Germinal center (tissue), 1 donor: ENCODE results near the gene ULBP1.
"Not testable (repeated sequence)": the region's sequence is repeated elsewhere in the genome, so short reads cannot be mapped to it uniquely, and the experiment has no call there.

Experiments
- DNase-seq: peaks from one replicate; pipeline ENCODE4 v3.0.0; 2012; ENCODE audit warnings: mixed read lengths, low spot score

The ULBP1 gene

GRCh38 chr6:150005761-150006651, 42.3 kb downstream of the ULBP1 start:
- no peak for DNase-seq

- DNase-seq = peak; percentile 68
These were observed 43.3 kb downstream of the ULBP1 start for GRCh38 chr6:150006961-150007464.

- DNase-seq = no peak
These were observed 44.8 kb downstream of the ULBP1 start for GRCh38 chr6:150008588-150008987.

GRCh38 chr6:150012846-150013784, 49.4 kb downstream of the ULBP1 start:
- not testable (repeated sequence) for DNase-seq

GRCh38 chr6:150013785-150014622, 50.3 kb downstream of the ULBP1 start:
- DNase-seq = not testable (repeated sequence)

- not testable (repeated sequence) for DNase-seq
These were observed 51.0 kb downstream of the ULBP1 start for GRCh38 chr6:150014623-150015280.

- not testable (repeated sequence) for DNase-seq
These were observed 51.7 kb downstream of the ULBP1 start for GRCh38 chr6:150015281-150016001.

- peak; percentile 66 for DNase-seq
These were observed 52.8 kb downstream of the ULBP1 start for GRCh38 chr6:150016324-150017185.

- not testable (repeated sequence) for DNase-seq
These were observed 53.4 kb downstream of the ULBP1 start for GRCh38 chr6:150017186-150017521.

- DNase-seq = no peak
These were observed 55.3 kb downstream of the ULBP1 start for GRCh38 chr6:150018846-150019580.

GRCh38 chr6:150021870-150022269, 58.1 kb downstream of the ULBP1 start:
- DNase-seq = not testable (repeated sequence)
